Sigmoid colon (tissue), 4 donors: ENCODE measurements around the gene HDAC4.

Experiments used
- CTCF ChIP-seq, 4 experiments: fragments of 450-650 bp in 3 of 4; fragments of 200-600 bp in 1 of 4; IDR thresholded peaks; one replicate each; pipeline ENCODE4 v1.5.1; 2016 to 2019; ENCODE audit warnings: antibody characterized with exemption in 4 of 4, mild to moderate bottlenecking in 3 of 4, moderate library complexity in 2 of 4
- EP300 ChIP-seq, 4 donors: sonication (generic); formaldehyde crosslinking; IDR thresholded peaks; one replicate each; pipeline ENCODE4 v1.6.1; 2017; ENCODE audit warnings: antibody characterized with exemption in 4 of 4
- POLR2A ChIP-seq, 2 donors: fragments of 450-650 bp; IDR thresholded peaks; one replicate each; pipeline ENCODE4 v1.6.1; 2016; ENCODE audit warnings: antibody characterized with exemption in 2 of 2, mild to moderate bottlenecking in 2 of 2, moderate library complexity in 2 of 2
- POLR2AphosphoS5 ChIP-seq, 4 donors: sonication (generic); formaldehyde crosslinking; IDR thresholded peaks; one replicate each; pipeline ENCODE4 v1.6.1; 2017; ENCODE audit warnings: antibody characterized with exemption in 4 of 4

DNA sequence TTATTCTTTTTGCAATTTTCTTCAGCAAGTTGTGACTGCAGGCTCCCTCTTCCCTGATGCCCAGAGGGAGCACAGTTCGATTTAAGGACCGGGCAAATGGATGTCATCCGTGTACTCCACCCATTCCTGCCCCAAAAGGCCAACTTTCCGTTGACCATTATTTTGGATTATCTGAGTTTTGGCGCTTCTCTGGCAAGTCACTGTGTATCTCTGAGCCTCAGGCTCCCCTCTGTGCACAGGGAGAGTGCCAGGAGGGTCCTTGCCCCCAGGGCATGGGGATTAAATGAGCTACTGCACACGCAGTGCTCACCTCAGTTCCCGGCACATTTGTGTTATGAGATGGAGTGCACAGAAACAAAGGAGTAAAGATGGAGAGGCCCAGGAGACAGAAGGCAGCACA, 41.4 kb upstream of the HDAC4 start:
- TF ChIP-seq CTCF (IDR thresholded peaks at IDR 0.05) (no peak), EP300 (IDR thresholded peaks at IDR 0.05) (no peak), POLR2A (IDR thresholded peaks at IDR 0.05) (no peak), POLR2AphosphoS5 (IDR thresholded peaks at IDR 0.05) (no peak)
